NCI-H128 (cell line): ENCODE results near the gene CCSAP.
A peak's percentile ranks its signal among the peaks of the same experiment; 100 is the strongest.
"Not testable (repeated sequence)": the region's sequence is repeated elsewhere in the genome, so short reads cannot be mapped to it uniquely, and the experiment has no call there.

Experiments used
- DNase-seq: peaks from one replicate; lab custom pipeline; 2025; ENCODE audit not compliant: unreplicated experiment; lab: John Stamatoyannopoulos, UW

CCSAP gene, protein sequence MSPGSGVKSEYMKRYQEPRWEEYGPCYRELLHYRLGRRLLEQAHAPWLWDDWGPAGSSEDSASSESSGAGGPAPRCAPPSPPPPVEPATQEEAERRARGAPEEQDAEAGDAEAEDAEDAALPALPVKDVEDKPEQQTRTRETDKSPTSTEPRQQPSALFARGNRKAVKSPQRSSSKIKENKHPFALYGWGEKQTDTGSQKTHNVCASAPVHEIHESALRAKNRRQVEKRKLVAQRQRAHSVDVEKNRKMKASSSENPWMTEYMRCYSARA

DNA sequence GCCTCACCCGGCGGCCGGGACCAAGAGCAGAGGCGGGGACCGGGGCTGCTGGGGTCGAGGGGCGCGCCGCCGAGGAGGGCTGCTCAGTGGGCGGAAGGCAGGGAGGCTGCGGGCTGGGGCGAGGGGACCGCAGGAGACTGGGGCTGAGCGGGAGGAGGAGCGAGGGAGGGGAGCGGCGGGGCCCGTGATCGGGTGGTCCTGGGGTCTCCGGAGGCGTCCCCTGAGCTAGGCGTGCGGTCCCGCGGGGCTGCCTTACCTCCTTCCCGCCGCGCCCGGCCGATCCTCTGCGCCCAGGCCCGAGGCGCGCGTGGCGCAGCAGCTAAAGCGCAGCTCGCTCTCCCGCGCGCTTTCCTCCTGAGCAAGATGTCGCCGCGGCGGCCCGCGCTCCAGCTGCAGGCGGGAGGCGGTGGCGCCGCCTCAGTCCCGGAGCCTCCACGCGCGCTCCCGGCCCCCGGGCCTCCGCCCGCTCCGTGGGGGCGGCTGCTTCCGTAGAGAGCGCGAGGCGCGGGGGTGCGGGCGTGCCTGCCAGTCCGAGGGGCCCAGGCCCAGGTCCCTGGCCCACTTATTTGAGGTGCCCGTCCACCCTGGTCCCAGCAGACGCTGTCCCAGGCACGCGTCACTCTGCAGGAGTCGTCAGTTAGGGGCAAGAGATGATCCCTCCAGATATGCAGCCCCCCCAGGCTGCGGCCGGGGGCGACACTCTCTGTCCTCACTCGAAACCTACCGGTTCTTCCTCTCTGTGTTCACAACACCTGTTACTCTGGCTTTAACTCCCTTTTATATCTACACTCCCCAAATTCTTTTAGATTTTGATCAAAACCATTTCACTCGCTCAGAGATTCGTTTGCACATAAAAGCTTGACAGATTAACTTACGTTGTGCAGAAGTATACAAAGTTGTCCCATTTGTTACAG is at the start of gene CCSAP:
Gene CCSAP, minus strand, starts transcription at position 392 of the 914 bp plus-strand sequence. CDS start 582 bp downstream, outside the sequence.
- DNase-seq: no peak

DNA sequence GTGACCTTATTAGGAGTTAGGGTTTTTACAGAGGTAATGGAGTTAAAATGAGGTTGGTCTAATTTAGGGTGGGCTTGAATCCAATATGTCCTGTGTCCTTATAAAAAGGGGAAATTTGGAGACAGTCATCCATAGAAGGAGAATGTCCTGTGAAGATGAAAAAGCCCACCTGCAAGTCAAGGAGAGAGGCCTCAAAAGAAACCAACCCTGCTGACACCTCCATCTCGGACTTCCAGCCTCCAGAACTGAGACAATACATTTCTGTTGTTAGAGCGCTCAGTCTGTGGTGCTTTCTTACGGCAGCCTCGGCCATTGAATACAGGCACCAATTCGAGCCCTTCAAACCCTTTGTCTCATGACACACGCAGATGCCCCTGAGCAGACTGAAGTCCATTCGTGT is 47.3 kb upstream of the CCSAP start:
- no peak for DNase-seq

DNA sequence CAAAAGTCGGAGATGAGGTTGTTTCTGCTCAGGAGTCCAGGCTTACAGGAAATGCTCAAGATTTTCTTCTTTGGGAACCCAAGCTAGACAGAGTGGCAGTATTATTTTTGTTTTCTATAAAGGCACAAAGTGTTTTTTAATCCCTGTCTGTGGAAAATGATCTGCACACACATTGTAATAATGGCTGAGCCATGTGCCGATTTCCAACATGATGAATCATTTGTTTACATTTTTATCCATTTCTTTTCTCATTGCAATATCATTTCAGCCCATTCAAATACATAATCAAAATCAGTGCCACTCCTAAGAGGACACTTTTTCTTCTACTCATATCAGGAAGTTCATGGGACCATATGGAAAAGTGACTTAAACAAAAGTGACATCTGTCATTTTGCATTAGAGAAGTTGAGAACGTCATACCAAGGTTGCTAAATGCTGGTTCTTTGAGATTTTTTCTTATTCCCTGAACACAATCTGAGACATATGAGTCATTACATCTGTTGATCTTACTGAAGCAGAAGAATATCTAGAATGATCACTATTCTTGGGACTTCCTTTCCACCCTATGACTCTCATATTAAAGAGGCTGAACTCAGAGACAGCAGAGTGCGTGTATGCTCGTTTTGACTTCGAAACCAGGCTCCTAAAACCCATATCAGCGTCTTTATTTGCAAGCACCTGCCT is 46.2 kb upstream of the CCSAP start:
- no peak for DNase-seq

DNA sequence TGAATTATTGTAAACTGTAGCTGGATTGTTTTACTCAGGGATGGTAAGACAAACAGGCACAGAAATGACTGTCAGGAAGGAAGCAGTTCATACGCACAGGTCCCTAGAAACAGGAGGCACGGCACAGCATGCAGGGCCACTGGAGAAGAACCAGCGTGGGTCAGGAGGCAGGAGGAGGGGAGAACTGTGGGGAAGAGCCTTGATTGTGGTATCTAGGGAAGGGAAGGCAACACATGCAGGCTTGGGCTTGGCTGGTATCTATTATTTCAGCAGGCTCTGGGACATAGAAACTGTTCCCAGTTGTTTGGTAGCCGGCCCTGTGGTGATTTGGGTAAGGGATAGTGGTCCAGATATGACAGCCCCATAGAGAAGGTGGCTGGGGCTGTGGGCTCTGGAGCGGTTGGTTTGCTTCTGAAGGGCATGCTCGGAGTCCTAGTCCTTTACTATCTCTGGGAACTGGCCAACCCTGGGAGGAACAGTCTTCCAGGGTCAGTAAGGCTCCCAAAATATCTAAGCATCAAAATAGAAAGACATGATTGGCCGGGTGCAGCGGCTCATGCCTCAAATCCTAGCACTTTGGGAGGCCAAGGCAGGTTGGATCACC is 43.1 kb upstream of the CCSAP start:
- no peak for DNase-seq

DNA sequence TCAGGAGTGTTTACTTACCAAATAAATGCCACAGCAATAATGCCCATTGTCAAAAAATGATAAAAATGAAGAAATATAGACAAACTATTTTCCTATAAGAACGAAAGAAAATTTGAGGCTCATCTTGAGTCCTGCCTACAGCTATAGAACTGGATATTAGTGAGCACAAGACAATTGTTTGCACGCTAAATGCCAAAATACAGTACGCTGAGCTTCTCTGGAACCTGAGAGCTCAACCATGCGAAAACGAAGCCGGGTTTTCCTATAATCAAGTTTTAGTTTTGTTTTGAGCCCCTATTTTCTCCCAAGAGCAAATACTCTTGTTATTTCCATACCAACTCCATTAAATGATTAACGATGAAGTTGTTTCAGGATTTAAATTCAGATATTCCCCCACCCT is 42.0 kb upstream of the CCSAP start:
- DNase-seq: no peak

DNA sequence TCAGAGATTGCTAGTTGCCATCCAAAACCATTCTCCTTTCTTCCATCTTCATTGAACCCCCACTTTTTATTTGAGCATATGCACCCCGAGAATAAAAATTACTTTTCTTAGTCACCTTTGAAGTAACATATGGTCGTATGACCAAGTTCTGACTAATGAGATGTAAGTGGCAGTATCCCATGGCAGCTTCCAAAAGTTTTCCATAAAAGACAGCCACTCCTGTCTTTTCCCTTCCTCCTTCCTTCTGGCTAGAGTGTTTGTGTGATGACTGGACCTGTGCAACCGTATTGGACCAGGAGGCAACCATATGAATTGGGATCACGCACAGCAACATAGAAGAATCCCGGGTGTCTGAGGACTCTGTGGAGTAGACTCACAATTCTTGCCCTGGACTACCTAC is 41.1 kb upstream of the CCSAP start:
- no peak for DNase-seq

DNA sequence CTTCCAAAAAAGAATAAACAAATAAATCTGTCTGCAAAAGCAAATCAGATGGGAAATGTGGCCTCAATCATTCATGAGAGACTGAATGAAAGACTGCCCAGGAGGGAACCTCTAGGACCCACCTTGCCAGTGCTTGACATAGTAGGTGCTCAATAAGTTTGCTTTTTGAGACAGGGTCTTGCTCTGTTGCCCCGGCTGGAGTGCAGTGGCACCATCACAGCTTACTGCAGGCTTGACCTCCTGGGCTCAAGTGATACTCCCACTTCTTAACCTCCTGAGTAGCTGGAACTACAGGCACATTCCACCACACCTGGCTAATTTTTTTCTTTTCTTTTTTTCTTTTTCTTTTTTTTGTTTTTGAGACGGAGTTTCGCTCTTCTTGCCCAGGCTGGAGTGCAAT is 40.3 kb upstream of the CCSAP start:
- DNase-seq: no peak

DNA sequence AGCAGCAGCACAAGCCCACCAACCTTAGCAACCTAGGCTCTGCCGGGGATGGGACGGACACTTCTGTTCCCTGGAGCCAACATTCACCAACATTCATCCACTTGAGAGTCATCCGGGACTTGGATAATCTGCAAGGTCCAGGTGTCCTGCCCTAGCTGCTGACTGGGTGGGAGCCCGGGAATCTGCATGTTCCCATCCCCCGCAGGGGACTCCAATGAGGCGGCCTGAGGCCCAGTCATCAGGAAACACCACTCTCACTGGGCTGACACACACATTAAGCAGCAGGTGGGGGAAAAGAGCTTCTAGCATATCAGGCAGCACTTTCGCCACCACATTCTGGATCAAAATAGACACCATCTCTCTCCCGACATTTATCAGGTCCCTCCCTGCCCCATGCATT is 38.4 kb upstream of the CCSAP start:
- DNase-seq: peak; percentile 10

DNA sequence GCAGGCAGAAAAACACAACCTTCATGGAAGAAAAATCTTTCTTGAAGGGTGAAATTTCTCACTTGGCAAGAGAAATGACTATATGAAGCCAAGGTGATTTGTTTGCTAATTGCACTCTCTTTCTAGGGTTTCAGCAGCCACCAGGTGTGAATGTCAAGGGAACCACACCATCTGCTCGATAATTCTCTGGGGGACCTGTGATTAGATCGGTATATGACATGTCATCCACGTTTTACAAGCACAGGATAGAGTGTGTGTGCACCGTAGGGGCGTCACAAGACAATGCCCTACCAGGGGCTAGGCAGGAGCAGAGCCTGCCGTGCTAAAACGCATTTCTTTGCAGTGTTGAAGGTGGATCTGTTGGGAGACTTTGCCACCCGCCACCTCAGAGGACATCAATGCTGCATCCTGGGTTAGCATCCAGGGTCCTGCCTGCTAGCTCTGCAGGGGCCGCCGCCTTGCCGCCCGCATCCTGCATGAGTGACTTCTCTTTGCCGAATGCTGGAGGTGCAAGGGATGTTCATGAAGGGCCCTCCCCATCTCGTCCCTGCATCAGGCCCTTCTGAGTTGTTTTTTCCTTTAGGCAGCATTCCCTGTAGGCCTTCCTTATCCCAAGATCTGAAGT is 37.8 kb upstream of the CCSAP start:
- DNase-seq: no peak

DNA sequence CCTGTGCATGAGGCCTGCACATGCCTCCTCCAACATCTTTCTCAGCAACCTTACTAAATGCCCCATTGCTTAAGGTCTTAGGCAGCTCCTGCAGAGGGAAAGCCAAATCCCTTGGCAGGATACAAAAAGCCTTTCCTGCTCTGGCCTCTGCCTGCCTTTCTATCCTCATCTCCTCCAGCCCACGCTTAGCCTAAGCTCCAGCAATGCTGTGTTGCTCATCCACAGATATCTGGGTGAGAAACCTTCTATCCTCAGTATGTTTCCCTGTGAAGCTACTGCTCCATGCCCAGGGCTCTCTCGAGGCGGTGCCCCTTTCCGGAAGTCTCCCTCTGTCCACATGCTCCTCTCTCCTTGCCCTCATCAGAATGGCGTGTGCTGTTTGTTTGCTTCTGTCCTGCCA is 37.0 kb upstream of the CCSAP start:
- DNase-seq: no peak

DNA sequence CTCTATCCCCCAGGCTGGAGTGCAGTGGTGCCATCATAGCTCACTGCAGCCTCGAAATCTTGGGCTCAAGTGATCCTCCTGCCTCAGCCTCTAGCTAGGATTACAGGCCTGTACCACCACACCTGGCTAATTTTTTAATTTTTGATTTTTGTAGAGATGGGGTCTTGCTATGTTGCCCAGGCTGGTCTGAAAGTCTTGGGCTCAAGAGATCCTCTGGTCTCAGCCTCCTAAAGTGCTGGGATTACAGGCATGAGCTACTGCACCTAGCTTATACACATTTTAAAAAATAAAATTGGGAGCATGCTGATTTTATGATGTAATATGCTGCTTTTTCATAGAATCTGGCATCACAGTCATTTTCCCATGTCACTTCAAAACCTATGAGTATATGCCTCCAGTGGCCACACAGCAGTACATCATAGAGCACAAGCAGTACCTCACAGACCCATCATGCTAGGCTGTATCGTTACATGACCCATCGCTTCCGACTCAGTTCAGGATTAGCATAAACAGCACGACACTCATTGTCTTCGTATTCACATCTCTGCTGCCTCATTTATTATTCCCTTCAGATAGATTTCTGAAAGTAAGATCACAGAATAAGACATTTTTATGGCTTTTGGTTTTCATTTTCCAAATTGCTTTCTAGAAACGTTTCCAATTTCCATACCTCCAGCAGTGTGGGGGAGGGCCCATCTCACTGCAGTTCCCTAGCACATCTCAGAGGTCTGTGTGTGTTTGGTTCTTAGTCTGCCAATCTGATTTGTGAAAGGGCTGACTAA is 35.9 kb upstream of the CCSAP start:
- no peak for DNase-seq

DNA sequence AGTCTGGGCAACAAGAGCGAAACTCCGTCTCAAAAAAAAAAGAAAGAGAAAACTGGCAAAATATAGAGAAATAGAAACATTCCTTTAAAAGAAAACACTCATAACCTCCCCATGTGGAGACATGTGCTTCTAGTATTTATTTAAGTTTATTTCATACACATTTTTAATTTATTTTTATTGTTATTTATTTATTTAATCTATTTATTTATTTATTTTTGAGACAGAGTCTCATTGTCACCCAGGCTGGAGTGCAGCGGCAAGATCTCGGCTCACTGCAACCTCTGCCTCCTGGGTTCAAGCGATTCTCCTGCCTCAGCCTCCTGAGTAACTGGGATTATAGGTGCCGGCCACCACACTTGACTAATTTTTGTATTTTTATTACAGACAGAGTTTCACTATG is 35.2 kb upstream of the CCSAP start:
- not testable (repeated sequence) for DNase-seq

DNA sequence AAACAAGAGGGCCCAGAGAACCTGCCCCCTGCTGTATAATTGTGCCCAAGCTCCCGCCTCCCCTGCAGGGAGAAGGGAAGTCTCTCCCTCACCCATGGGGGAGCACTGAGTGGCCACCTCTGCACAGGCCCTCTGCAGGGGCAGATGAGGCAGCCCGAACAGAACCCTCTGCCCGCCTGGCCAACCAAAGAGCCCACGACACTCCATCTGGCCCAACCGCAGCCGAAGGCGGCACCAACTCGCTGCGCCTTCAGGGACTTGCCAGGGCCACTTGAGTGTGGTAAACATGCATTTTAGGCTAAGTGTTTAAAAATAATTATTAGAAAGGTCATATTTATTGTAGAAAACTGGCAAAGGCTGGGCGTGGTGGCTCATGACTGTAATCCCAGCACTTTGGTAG is 34.6 kb upstream of the CCSAP start:
- DNase-seq: no peak

DNA sequence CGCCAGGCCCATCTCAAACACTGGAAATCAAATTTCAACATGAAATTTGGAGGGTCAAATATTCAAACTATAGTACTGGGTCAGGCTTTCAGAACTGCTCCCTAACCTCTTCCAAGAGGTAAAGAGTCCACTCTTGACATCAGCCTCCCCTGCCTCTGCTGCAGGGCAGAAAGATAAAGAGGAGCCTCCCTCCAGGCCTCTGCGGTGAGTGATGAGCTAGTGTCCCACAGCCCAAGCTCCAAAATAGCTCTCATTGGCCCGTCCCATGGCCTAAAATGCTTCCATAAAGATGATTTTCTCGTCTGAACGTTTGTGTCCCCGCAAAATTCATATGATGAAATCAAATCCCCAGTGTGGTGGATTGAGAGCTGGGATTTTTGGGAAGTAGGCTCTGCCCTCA is 33.7 kb upstream of the CCSAP start:
- no peak for DNase-seq

DNA sequence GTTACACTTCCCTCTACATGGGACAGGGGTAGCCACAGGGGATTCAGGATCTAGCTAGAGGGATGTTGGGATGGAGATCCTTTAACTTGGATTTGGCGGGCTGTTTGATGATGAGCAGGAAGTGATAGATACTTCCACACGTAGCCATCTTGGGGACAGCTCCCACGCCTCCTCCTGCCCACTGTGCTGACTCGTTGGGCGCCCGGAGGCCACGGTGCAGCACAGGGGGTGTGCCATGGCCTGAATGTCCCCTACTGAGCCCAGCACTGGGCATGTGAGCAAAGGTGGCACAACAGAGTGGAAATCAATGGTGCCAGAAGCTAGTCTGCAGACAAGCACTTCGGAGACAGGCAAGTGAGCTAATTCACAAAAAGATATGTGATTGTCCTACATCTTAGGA is 31.6 kb upstream of the CCSAP start:
- no peak for DNase-seq

DNA sequence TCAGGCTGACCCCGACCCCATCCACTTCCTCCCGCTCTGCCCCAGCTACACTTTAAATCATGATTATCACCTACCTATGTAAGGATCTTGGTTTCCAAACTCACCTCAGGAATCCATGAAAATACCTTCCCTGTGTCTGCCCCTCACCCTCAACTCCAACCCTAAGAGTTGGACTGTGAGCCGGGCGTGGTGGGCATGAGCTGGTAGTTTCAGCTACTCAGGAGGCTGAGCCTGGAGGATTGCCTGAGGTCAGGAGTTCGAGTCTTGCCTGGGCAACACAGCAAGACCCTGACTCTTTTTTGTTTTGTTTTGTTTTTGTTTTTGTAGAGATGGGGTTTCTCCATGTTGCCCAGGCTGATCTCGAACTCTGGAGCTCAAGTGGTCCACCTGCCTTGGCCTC is 30.5 kb upstream of the CCSAP start:
- no peak for DNase-seq

DNA sequence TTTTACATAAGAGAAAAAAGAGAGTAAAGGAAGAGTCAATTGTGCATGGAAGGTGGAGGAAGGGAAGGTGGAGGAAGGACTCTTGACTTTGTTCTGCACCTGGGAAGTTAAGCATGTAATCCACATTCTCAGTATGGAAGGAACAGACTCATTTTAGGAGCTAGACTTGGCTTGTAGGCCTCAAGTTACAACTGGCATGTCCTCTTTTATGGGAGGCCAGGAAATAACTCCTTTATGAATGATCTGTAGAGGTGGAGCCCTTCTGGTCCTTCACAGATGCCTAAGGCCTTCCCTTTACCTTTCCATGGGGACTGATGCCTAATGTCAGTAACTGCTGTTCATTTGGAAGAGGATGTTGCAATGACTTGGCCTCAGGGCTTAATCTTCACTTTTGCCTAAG is 29.4 kb upstream of the CCSAP start:
- DNase-seq: no peak

DNA sequence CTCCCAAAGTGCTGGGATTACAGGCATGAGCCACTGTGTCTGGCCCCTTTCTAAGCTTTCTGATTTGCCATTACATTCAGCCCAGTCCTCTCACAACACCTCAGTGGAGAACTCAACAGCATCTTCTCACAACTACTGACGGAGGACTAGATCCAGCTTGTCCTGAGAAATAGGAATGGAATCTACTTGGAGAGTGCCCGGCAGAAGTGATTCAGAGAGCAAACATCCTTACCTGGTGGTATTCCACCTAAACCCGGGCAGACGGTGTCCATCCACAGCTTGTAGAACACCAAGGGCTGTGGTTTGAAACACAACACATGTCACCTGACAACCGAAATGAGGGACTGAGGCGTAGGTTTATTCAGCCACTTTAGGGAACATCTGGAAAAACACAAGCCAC is 28.8 kb upstream of the CCSAP start:
- no peak for DNase-seq

DNA sequence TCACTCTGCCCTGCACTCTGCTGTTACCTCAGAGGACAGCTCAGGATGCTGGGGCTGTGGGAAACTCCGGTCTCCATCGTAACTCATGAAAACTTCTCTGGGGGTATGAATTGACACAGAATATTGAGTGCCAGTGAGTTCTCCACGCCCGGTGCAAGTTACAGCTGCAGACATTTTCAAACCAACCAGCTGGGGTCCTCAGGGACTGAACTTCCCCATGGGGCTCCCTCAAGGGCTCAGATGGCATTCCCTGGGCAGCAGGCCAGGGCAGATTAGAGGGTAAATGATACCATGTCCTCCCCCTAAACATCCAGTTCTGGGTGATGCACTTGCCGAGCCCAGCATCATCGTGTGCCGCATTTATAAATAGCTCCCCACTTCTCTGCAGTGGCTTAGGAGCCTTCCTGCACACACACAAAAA is 27.8 kb upstream of the CCSAP start:
- DNase-seq: peak; percentile 51

DNA sequence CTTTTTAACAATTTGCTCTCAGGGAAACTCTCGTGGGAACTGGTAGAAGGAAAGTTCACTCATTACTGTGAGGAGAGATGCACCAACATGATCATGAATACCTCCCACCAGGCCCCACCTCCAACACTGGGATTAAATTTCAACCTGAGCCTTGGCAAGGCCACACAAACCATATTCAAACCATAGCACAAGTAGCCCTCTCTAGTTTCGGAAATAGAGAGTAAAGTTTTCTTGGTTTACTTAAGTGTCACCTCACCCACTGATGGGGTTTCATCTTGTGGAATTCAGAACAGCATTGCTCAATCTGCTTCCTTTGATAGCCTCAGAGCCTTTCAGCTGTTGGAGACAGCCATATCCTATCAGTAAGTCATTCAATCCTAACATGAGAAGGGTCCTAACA is 25.5 kb upstream of the CCSAP start:
- DNase-seq: no peak
